GM21825 (cell line): ENCODE measurements around the gene TMEM238.
"Not testable (repeated sequence)": the region's sequence is repeated elsewhere in the genome, so short reads cannot be mapped to it uniquely, and the experiment has no call there.

ENCODE experiments used
- ATAC-seq: cut with Tn5 transposase; IDR thresholded peaks from one replicate; pipeline ENCODE4 v1.9.1; 2021; ENCODE audit warnings: mild to moderate bottlenecking, moderate library complexity; ENCODE audit not compliant: unreplicated experiment

Gene TMEM238

DNA sequence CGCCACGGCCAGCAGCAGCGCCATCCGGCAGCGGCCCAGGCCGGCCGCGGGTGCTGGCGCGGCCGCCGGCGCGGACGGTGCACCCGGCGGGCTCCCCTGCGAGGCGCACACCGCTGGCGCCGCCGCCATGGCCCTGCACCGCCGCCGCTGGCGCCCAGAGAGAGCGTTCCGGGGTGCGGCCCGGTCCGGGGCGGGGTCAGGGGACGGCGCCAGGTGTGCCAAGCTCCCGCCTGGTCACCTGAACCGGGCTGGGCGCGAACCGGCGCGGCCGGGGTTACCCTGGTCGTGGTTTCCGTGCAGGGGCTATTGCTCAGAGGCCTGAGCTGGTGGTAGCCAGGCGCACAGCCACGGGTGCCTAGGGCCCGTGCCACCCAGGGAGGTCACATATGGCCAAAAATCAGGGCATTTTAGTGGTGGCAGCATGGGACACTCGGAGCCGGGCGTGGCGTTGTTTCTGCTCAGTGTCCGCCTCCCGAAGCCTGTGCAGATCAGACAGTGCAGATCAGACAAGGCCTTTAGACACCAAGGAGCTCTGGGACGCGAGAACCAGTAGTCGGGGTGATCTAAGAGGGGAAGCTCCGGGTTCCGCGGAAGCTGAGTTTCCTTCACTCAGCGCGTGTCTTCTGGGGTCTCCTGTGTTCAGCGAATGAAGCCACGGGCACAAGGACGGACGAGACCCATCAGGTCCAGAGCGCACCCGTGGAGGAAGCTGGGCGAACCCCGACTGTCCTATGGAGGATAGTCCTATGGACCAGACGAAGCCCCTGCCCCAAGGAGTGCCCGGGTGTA, at the start of gene TMEM238:
Gene TMEM238, minus strand, starts transcription at position 162 of the 789 bp plus-strand sequence. Its CDS starts 33 bp downstream, at position 129.
- no peak for ATAC-seq

- ATAC-seq = no peak
Measured at GRCh38 chr19:55433292-55433691, 49.2 kb upstream of the TMEM238 start.

GRCh38 chr19:55432241-55432959, 48.3 kb upstream of the TMEM238 start:
- ATAC-seq = no peak

DNA sequence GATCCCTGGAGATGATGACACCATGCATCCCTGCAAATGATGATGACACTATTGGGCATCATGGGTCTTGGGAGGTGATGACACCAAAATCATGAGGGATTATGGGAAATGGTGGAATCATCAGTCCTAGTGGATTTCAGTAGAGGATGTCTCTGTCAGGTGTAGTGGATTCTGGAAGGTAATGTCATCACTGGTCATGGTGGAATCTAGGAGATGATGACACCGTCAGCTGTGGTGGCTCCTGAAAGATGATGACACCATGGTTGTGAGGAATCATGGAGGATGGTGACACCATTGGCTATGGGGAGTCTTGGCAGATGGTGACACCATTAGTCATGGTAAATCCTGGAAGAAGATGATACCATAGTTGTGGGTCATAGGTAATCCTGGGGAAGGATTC, 47.1 kb upstream of the TMEM238 start:
- no peak for ATAC-seq

- ATAC-seq = no peak
Measured at GRCh38 chr19:55426042-55426441, 42.0 kb upstream of the TMEM238 start.

DNA sequence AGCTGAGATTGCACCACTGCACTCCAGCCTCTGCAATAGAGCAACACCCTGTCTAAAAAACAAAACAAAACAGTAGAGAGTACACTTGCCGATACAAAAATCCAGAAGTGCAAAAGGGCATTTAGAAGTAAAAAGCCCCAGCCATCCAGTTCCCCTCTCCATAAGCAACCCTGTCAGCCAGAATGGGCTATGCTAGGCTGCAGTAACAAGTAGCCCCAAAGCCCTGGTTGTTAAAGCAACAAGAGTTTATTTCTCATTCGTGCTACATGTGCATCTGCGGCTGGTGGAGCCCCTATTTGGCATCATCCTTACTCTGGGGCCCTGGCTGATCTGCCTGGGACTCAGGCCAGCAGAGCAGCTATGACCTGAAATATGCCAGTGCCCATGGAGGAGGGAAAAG, 40.4 kb upstream of the TMEM238 start:
- ATAC-seq = no peak

DNA sequence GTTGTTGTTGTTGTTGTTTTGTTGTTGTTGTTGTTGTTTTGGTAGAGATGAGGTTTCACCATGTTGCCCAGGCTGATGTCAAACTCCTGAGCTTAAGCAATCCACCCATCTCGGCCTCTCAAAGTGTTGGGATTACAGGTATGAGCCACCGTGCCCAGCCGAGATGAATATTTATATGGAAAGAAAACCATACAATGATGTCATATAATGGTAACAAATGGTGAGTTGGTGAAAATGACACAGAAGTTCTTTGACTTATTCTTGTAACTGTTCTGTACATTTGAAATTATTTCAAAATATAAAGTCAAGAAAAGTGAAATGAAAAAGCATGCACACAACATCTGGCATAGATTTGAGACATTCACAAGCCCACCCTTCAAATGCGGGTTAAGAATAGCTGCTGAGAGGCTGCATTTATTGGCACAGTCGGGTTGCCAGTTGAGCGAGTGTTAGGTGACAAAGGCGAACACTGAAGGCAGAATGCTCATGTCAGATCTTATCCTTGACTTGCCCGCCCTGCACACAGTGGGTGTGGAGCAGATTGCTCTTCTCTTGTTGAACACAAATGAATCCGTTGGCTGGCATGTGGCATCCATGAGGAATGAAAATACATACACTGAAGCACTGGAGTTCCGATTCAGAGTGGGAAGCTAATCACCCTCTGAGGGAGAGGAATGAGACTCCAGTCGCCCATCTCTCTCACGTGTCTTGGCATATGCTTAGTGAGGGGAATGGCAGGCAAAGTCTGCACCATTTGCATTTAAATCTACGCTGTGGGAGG, 39.3 kb upstream of the TMEM238 start:
- no peak for ATAC-seq

DNA sequence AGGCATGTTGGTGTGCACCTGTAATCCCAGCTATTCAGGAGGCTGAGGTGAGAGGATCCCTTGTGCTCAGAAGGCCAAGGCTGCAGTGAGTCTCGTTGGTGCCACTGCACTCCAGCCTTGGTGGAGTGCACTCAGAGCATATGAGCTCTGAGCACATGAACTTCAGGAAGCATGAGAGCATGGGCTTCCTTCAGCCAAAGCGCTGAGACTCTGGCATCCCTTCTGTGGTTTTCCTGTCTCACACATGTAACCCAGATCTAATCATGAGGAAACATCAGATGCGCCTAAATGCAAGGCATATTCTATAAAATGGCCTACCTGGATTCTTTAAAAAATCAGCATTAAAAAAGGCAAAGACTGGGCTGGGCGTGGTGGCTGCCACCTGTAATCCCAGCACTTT, 37.2 kb upstream of the TMEM238 start:
- not testable (repeated sequence) for ATAC-seq

DNA sequence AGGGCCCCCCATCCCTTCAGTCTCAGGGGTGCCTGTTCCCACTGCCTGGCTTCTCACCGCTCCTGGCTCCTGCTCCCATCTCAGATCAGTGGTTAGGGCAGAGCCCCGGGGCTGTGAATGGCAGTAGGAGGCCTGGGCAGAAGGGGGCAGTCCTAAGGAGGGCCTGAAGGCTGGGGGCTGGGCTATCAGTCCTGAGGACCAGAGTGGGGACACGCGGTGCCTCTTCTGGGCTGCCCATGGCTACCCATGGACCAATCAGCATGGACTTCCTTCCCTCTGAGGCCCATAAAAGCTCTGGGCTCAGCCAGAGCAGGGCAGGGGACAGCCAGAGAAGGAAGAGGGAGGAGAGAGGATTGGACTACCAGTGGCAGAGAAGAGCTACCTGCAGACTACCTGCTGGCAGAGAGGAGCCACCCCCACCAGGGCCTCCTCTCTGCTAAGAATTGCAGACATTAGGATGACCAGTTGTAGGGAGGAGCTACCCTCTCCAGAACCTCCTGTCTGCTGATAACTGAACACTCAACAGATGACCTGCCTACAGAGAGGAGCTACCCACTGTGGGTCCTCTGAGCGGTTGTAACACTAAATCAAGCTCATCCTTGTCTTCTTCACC, 35.6 kb upstream of the TMEM238 start:
- no peak for ATAC-seq

- no peak for ATAC-seq
Measured at GRCh38 chr19:55419103-55419502, 35.0 kb upstream of the TMEM238 start.

DNA sequence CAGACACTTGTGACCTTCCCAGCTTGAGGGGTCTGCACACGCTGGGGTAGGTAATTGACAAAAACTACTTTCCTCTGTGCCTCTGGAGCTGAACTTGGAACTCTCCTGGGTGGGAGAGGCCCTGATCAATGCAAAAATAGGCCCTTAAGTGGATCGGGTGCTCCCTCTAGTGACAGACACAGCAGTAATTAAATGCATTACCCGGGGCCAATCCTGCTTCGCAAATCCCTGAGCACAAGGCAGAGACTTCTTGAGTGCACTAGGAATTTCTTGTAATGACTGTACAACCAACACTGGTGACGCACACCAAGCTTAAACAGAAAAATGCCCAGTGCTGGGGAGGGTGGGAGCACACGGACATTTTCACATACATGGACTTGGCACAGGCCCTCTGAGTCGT, 34.1 kb upstream of the TMEM238 start:
- no peak for ATAC-seq

DNA sequence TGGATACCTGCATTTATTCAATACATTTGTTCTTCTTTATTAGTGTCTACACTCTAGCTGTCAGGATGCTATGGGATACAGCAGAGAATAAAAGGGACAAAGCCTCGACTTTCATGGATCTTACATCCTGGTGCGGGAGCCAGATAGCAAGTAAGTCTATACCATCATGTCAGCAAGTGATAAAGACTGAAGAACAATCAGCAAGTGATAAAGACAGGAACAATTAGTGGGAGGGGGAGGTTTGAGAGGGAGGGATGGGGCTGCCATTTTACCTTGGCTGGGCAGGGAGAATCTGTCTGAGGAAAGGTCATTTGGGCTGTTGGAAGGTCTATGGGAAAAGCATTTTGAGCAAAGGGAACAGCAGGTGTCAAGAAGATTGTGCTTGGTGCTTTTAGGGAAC, 26.1 kb upstream of the TMEM238 start:
- ATAC-seq = no peak

DNA sequence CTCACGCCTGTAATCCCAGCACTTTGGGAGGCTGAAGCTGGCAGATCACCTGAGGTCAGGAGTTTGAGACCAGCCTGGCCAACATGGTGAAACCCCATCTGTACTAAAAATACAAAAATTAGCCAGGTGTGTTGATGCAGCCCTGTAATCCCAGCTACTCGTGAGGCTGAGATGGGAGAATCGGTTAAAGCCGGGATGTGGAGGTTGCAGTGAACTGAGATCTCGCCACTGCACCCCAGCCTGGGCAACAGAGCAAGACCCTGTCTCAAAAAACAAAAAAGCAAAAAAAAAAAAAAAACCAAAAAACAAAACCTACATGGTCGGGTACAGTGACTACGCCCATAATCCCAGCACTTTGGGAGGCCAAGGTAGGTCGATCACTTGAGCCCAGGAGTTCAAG, 25.1 kb upstream of the TMEM238 start:
- not testable (repeated sequence) for ATAC-seq

- no peak for ATAC-seq
Measured at GRCh38 chr19:55408533-55408872, 24.4 kb upstream of the TMEM238 start.

DNA sequence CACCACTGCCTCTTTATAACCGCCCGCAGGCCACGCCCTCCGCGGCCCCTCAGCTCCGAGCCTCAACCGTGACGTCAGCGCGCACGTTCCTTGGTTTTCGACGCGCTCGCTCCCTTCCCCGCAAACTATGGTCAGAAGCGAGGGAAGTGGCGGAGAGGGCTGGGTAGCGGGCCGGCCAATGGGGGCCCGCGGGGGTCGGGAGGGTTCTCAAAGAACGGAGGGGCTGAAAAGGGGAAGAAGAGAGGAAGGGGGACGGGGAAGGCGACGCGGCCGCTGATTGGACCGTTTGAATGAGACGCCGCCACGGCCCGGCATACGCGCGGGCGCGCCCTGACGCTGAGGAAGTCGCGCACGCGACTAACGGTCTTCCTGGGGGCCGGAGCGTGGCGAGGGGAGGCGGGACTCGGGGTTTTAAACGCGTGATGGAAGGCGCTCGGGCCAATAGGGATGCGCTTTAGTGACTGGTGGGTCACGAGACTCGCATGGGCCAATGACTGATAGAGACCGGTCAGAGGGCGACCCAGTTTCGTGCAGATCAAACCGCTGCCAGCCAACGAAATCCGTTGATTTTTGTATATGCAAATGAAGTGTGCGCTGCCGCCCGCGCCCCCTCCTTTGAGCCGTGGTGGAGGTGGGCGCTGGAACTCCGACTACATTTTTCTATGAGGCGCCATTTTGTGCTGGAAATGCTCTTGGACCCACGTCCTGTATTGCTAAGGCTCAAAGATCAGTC, 23.9 kb upstream of the TMEM238 start:
- ATAC-seq = peak; percentile 78

DNA sequence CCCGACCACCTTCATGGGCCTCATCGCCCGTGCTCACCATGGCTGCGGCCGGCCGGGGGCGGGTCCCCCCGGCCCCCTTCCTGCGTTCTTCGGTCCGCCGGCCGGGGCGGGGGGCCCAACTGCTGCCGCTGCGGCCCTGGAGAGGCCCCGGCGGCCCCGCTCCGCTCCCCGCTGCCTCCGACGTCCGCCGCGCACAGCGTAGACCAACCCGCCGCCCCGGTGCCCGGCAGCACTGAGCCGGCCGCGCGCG, 23.4 kb upstream of the TMEM238 start, which contains the start of gene UBE2S:
Gene UBE2S, minus strand, starts transcription at position 239 of the 250 bp plus-strand sequence. Its CDS starts 199 bp downstream, at position 40.
- not testable (repeated sequence) for ATAC-seq

DNA sequence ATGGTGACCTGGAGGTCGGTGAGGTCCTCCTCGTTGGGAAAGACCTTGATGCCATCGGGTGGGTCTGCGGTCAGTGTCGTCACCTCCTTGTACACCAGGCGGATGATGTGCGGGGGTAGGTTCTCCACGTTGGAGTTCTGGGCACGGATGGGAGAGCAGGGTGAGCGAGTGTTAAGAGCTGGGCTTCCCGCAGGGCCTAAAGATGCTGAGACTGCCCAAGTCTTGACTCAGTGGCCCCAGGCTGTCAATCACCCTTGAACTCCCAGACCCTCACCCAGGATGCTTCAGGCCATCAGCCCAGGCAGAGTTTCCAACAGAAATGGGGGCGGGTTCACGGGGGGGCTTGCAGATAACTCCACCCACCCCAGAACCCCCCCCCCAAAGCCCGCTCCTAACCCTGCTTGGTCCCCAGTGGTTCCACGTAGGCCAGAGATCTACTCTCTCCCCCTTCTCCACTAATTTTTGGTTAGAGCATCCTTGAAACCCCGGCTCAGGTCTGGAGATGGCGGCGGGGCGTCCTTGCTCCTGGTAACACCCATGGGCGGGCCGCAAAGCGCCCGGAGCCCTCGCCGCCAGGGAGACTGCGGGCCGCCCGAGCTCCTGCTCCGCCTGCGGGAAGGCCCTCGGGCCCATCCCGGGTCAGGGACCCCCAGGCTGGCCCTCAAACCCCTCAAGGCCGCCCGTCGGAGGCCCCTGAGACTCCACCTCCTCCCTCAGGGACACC, 22.9 kb upstream of the TMEM238 start:
- ATAC-seq = no peak

GRCh38 chr19:55406091-55406825, 22.2 kb upstream of the TMEM238 start:
- no peak for ATAC-seq

GRCh38 chr19:55405638-55406037, 21.5 kb upstream of the TMEM238 start:
- ATAC-seq = no peak
